BLaER1 (cell line): ENCODE measurements around the gene NFATC1.

Source experiments
- H3K27ac ChIP-seq: shearing (Covaris generic); formaldehyde crosslinking; 2 replicates; pipeline ENCODE4 v1.8.1; 2022
- H3K27me3 ChIP-seq: shearing (Covaris generic); formaldehyde crosslinking; 2 replicates; pipeline ENCODE4 v1.8.1; 2022
- H3K36me3 ChIP-seq: shearing (Covaris generic); formaldehyde crosslinking; 2 replicates; pipeline ENCODE4 v1.8.1; 2022
- H3K4me1 ChIP-seq: shearing (Covaris generic); formaldehyde crosslinking; 2 replicates; pipeline ENCODE4 v1.8.1; 2022
- H3K4me2 ChIP-seq: shearing (Covaris generic); formaldehyde crosslinking; 2 replicates; pipeline ENCODE4 v1.8.1; 2022
- H3K4me3 ChIP-seq: shearing (Covaris generic); formaldehyde crosslinking; 2 replicates; pipeline ENCODE4 v1.8.1; 2022
- H3K9ac ChIP-seq: shearing (Covaris generic); formaldehyde crosslinking; 2 replicates; pipeline ENCODE4 v1.8.1; 2022
- H3K9me3 ChIP-seq: shearing (Covaris generic); formaldehyde crosslinking; 2 replicates; pipeline ENCODE4 v1.8.1; 2022
- H4K20me1 ChIP-seq: shearing (Covaris generic); formaldehyde crosslinking; 2 replicates; pipeline ENCODE4 v1.8.1; 2022
- Cebpa-rat ChIP-seq: shearing (Covaris generic); IDR thresholded peaks from 2 replicates; pipeline ENCODE4 v1.8.1; 2022

The NFATC1 gene

GRCh38 chr18:79386547-79386946, 9.2 kb upstream of the NFATC1 start:
- no peaks in the 10 kb centered on the region for H3K36me3 ChIP-seq
- H3K9me3 ChIP-seq = no peaks in the 10 kb centered on the region
- TF ChIP-seq Cebpa-rat = no peak
- 0 out of 2 replicates have a peak, but pooled peaks cover 8% of the 10 kb centered on the region for H4K20me1 ChIP-seq
- no peak overlapping the region for H3K4me3 ChIP-seq
- peak overlapping the region; percentile 61 for H3K4me2 ChIP-seq
- H3K4me1 ChIP-seq = peaks cover 19% of the 10 kb centered on the region
- peaks cover 16% of the 10 kb centered on the region; the same call in 1 of the 2 replicates for H3K27me3 ChIP-seq
- H3K9ac ChIP-seq = no peak overlapping the region
- no peak overlapping the region for H3K27ac ChIP-seq

- no peak overlapping the region for H3K27ac ChIP-seq
Measured at GRCh38 chr18:79387214-79387613, 8.5 kb upstream of the NFATC1 start.

GRCh38 chr18:79387615-79388014, 8.1 kb upstream of the NFATC1 start:
- Histone ChIP-seq H3K4me2 (no peak overlapping the region), H3K27ac (no peak overlapping the region), H3K4me1 (peaks cover 23% of the 10 kb centered on the region), H4K20me1 (0 out of 2 replicates have a peak, but pooled peaks cover 14% of the 10 kb centered on the region), H3K9ac (no peak overlapping the region), H3K9me3 (no peaks in the 10 kb centered on the region), H3K27me3 (peaks cover 26% of the 10 kb centered on the region), H3K4me3 (no peak overlapping the region), H3K36me3 (no peaks in the 10 kb centered on the region)
- no peak for TF ChIP-seq Cebpa-rat

More at GRCh38 chr18:79387214-79387613, 8.5 kb upstream of the NFATC1 start:
- Histone ChIP-seq H4K20me1 (0 out of 2 replicates have a peak, but pooled peaks cover 10% of the 10 kb centered on the region), H3K9me3 (no peaks in the 10 kb centered on the region), H3K4me1 (peaks cover 19% of the 10 kb centered on the region), H3K9ac (no peak overlapping the region), H3K4me3 (no peak overlapping the region), H3K36me3 (no peaks in the 10 kb centered on the region), H3K4me2 (no peak overlapping the region; the same call in 1 of the 2 replicates), H3K27me3 (peaks cover 22% of the 10 kb centered on the region)
- no peak for TF ChIP-seq Cebpa-rat

- H3K27me3 ChIP-seq = peaks cover 30% of the 10 kb centered on the region
- no peaks in the 10 kb centered on the region for H3K36me3 ChIP-seq
- no peak overlapping the region for H3K9ac ChIP-seq
- H3K4me2 ChIP-seq = no peak overlapping the region
- H4K20me1 ChIP-seq = peaks cover 18% of the 10 kb centered on the region; the same call in 1 of the 2 replicates
- no peaks in the 10 kb centered on the region for H3K9me3 ChIP-seq
- H3K4me3 ChIP-seq = no peak overlapping the region
- H3K27ac ChIP-seq = no peak overlapping the region
- H3K4me1 ChIP-seq = peaks cover 27% of the 10 kb centered on the region
- no peak for TF ChIP-seq Cebpa-rat
Measured at GRCh38 chr18:79388043-79388442, 7.7 kb upstream of the NFATC1 start.

GRCh38 chr18:79389689-79390088, 6.0 kb upstream of the NFATC1 start:
- peaks cover 25% of the 10 kb centered on the region for H4K20me1 ChIP-seq
- no peaks in the 10 kb centered on the region for H3K36me3 ChIP-seq
- no peak overlapping the region for H3K27ac ChIP-seq
- H3K4me1 ChIP-seq = peaks cover 40% of the 10 kb centered on the region
- no peaks in the 10 kb centered on the region for H3K9me3 ChIP-seq
- no peak overlapping the region for H3K4me3 ChIP-seq
- TF ChIP-seq Cebpa-rat = no peak
- H3K9ac ChIP-seq = no peak overlapping the region
- no peak overlapping the region for H3K4me2 ChIP-seq
- H3K27me3 ChIP-seq = peaks cover 46% of the 10 kb centered on the region

GRCh38 chr18:79392226-79392625, 3.5 kb upstream of the NFATC1 start:
- Histone ChIP-seq H3K9ac (no peak overlapping the region), H3K36me3 (no peaks in the 10 kb centered on the region), H3K4me2 (peak overlapping the region; percentile 92), H3K9me3 (no peaks in the 10 kb centered on the region), H3K4me1 (peaks cover 35% of the 10 kb centered on the region), H4K20me1 (peaks cover 22% of the 10 kb centered on the region), H3K27ac (no peak overlapping the region), H3K27me3 (peaks cover 66% of the 10 kb centered on the region), H3K4me3 (no peak overlapping the region)
- no peak for TF ChIP-seq Cebpa-rat

GRCh38 chr18:79393181-79393634, 2.5 kb upstream of the NFATC1 start:
- peak overlapping the region; percentile 68 for H3K4me3 ChIP-seq
- H3K9ac ChIP-seq = no peak overlapping the region
- peaks cover 44% of the 10 kb centered on the region for H3K4me1 ChIP-seq
- no peaks in the 10 kb centered on the region for H3K36me3 ChIP-seq
- peaks cover 76% of the 10 kb centered on the region for H3K27me3 ChIP-seq
- peak overlapping the region; percentile 92 for H3K4me2 ChIP-seq
- H4K20me1 ChIP-seq = peaks cover 25% of the 10 kb centered on the region
- TF ChIP-seq Cebpa-rat = no peak
- no peak overlapping the region for H3K27ac ChIP-seq
- no peaks in the 10 kb centered on the region for H3K9me3 ChIP-seq

GRCh38 chr18:79393635-79394533, 1.8 kb upstream of the NFATC1 start:
- peaks cover 77% of the 10 kb centered on the region for H3K27me3 ChIP-seq
- H3K4me3 ChIP-seq = peak overlapping the region; percentile 68
- peaks cover 51% of the 10 kb centered on the region for H3K4me1 ChIP-seq
- TF ChIP-seq Cebpa-rat = no peak
- H3K9ac ChIP-seq = peak overlapping the region; percentile 35; the same call in 1 of the 2 replicates
- no peaks in the 10 kb centered on the region for H3K36me3 ChIP-seq
- no peak overlapping the region for H3K27ac ChIP-seq
- H4K20me1 ChIP-seq = peaks cover 25% of the 10 kb centered on the region
- H3K9me3 ChIP-seq = no peaks in the 10 kb centered on the region
- peak overlapping the region; percentile 92 for H3K4me2 ChIP-seq

- no peak for TF ChIP-seq Cebpa-rat
- H3K4me2 ChIP-seq = peak overlapping the region; percentile 92
- H3K9me3 ChIP-seq = no peaks in the 10 kb centered on the region
- H3K27ac ChIP-seq = no peak overlapping the region
- H3K4me1 ChIP-seq = peaks cover 59% of the 10 kb centered on the region
- H3K9ac ChIP-seq = no peak overlapping the region
- H3K4me3 ChIP-seq = peak overlapping the region; percentile 61
- no peaks in the 10 kb centered on the region for H3K36me3 ChIP-seq
- H4K20me1 ChIP-seq = peaks cover 25% of the 10 kb centered on the region
- peaks cover 76% of the 10 kb centered on the region for H3K27me3 ChIP-seq
Measured at GRCh38 chr18:79394534-79395307, 1.0 kb upstream of the NFATC1 start.
